Activated CD4-positive, CD25-positive, alpha-beta regulatory T cell treated with anti-CD3 and anti-CD28 coated beads, Interleukin-2, amount 50 U/mL, for 16 hours (primary cell): Measurements from ENCODE around the gene SERPING1.

ENCODE experiments used
- DNase-seq: peaks from one replicate; pipeline ENCODE4 v3.0.0-alpha.2; 2020; ENCODE audit warnings: low read depth, low spot score

Gene SERPING1

GRCh38 chr11:57597461-57597915, at the start of gene SERPING1:
Gene SERPING1 (plus strand): TSS chr11:57597685. CDS start chr11:57598271, 586 bp downstream.
- DNase-seq = no peak

DNA sequence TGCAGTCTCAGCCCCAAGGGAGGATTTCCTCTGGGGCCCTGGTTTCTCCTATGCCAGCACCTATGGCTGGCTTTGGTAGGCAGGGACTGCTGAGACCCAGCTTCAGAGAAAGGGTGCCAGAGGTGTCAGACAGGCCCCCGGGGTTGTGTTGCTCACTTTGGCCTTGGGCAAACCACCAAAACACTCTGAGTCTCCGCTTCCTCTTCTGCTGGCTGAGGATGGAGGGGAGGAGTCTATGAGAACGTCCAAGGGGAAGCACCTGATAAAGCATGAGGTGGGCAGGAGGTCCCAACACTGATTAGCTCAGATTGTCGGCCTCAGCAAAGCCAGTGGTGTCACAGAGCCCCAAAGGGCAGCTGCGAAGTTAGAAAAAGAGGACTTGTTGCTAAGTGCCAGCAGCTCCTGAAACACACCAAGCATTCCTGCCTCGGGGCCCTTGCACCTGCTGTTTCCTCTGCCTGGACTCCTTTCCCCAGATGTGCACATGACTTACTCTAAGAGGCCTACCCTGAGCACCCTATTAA, 49.6 kb upstream of the SERPING1 start:
- DNase-seq = no peak

DNA sequence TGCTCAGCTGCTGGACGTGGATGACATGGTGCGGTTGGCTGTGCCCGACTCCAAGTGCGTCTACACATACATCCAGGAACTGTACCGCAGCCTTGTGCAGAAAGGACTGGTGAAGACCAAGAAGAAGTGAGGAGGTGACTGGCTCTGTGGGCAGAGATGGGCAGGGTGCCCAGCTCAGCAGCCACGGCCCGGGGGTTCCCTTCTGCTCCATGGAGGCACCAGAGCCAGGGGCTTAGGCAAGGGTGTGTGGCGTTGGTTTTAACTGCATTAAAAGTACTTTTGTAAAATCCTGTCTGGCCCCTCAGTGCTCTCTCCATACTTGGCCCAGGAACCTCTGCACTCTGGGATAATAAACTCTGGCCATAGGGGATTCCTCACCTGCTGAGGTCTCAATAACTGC, 47.5 kb upstream of the SERPING1 start:
- DNase-seq = no peak

GRCh38 chr11:57551941-57552340, 45.5 kb upstream of the SERPING1 start:
- DNase-seq = no peak

DNA sequence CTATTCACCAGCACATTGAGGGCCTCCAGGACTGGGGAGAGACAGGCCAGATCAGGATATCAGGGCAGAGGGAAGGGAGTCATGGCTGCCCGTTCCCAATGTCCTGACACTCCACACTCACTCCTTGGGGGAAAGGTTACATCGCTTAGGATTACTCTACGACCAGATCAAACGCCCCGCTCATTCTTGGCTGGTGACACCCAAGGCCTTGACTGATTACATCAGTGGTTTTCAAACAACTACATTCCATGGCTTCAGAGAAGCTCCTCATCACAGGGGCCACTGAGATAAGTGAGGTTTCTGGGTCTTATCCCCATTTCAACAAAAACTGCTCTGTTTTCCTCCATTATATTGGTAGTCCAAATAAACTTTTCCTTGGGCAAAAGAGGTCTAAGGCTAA, 45.0 kb upstream of the SERPING1 start:
- no peak for DNase-seq

DNA sequence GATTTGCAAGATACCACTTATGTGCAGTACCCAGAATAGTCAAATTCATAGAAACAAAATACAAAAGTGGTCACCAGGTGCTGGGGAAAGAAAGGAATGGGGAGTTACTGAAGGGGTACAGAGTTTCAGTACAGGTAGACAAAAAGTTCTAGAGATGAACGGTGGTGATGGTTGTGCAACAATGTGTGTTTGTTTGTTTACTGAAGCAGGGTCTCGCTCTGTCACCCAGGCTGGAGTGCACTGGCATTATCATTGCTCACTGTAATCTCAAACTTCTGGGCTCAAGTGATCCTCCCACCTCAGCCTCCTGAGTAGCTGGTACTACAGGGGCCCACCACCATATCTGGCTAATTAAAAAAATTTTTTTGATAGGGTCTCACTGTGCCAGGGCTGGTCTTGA, 42.1 kb upstream of the SERPING1 start:
- no peak for DNase-seq

DNA sequence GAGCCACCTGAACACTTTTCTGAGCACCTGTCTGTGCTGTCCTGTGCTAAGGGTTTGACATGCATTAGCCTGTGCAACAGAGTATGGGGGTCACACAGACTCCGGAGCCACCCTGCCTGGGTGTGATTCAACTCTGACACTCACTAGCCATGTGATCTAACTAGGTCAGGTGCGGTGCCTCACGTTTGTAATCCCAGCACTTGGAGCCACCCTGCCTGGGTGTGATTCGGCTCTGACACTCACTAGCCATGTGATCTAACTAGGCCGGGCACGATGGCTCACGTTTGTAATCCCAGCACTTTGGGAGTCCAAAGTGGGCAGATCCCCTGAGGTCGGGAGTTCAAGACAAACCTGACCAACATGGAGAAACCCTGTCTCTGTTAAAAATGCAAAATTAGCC, 41.4 kb upstream of the SERPING1 start:
- DNase-seq = no peak

DNA sequence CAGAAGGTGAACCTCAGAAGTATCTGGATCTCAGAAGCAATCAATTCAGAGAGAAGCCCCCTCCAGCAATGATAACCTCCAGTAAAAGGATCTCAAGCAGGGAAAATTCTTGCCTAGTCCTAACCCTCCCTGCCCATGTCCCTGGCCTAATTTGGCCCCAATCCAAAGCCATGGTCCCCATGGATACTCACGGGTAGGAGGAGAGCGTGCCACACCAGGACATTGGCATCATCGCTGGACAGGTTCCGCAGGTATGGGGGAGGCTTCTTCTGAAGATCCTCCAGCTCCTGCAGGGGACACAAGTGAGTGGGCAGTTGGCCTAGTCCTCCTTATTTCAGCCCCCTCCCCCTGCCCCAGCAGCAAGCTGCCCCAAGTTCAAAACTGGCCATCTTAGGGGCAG, 37.3 kb upstream of the SERPING1 start:
- DNase-seq = no peak

DNA sequence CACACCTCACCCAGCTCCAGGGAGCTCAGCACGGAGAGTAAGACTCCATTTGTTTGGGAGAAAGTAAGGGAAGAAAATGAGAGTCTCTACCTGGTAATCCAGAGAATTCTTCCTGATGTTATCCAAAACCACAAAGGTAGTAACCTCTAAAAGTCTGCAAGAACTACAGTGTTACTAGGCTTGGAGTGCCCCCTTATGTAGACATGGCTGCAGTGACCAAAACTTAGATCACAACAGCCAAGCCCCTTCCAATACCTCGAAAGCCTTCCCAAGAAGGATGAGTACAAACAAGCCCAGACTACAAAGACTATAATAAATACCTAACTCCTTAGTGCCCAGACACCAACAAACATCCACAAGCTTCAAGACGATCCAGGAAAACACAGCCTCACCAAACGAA, 34.9 kb upstream of the SERPING1 start:
- DNase-seq = no peak

DNA sequence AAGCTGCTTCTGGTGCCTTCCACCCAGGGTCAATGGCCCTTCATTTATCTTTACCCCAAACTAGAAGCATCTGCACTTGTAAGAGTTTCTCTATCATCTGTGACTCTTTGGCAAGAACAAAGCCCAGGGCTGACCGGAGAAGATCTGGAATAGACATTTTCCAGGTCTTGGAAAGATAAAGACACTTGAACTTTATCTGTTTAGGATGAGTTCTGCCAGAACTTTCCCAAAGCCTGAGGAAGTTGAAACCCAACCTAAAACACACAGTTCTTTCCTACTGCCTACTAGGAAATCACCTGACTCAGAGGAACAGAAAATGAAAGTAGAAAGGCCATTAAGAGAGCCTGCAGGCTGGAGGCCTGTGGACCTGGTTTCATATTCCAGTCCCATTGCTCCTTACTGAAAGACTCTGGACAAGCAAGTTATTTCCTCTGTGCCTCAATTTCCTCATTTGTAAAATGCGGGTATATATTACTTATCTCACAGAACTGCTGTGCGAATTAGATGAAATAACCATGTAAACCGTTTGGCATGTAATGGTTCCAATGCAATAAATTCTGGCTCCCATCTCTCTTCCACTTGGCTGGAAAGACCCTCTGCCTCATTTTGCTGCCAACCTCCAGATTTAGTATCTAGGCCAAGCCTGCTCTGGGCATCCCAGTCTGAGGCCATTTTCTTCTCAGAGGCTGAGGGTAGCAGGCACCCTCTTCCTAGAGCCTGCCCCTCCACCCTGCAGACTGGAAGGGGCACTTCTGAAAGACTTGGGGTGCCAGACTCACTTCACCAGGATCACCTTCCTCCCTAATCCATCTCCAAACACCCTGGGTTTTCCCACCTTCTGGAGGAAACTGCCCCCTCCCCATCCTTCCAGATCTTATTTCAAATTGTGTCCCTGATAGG, 31.2 kb upstream of the SERPING1 start:
- DNase-seq = peak; percentile 10

DNA sequence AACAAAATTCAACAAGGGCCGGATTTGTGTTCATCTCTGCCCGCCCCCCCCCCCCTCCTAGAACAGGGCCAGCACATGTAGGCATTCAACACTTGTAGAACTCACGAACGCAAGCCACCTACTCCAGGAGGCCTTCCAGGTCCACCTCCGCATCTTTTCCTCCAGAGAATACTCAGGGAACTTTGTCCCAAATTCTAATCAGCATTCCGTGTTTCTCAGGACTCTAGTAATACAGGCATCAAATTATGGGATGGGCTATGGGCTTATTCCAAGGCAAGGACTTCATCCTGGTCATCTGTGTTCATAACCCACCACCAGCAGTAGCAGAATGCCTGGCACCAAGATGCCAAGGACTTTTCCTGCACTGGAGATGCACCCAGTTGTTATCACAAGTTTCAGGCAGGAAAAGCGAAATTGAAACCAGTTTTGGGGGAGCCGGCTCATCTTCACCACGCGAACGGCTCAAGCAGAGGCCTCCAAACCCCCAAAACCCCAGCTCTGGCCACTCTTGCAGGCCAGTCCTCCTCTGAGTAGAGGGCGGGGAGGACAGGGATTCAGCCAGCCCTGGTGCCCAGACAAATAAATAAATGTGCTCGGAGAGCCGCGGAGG, 30.5 kb upstream of the SERPING1 start:
- no peak for DNase-seq

DNA sequence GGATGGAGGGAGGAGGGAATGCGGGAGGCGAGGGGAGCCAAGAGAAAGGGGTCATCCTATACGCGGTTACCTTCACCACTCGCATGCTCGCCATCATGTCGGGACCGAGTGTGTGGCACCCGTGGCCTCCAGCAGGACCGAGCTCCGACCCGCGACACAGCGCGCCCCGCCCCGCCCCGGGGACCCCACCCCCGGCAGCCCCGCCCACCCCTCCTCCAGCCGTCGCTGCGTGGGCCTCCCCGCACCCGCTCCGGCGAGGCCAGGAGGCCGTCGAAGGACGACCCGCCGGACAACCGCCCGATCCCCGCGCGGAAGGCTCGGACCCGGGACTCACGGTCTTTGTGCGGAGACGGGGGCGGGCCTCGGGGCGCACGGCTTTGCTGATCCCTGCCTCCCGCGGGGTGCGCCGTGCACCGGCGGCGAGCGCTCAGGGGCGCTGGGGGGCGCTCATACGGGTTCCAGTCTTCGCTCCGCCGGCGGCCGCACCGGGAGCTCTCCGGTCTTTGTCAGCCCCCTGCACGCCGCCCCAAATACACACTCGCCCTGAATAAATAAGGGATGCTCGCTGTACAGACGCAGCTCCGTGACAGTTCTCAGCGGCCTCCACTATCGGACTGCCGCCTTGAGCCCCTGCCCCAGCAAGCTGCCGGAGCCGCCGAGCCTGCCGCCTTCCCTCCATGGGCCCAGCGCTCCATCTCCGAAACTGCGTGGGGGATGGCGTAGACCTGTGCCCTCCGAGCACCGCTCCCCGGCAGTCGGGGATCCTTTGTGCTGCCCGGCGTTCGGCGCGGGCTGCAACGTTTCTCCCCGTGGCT, 29.8 kb upstream of the SERPING1 start, which contains the start of gene UBE2L6:
UBE2L6 (minus strand) TSS at position 158 of the 815 bp plus-strand sequence; CDS start at position 97, 61 bp downstream.
- DNase-seq = peak; percentile 26

GRCh38 chr11:57568330-57568766, 29.1 kb upstream of the SERPING1 start:
- DNase-seq = peak; percentile 76

- DNase-seq = no peak
These were observed 25.9 kb upstream of the SERPING1 start for GRCh38 chr11:57571606-57572005.

DNA sequence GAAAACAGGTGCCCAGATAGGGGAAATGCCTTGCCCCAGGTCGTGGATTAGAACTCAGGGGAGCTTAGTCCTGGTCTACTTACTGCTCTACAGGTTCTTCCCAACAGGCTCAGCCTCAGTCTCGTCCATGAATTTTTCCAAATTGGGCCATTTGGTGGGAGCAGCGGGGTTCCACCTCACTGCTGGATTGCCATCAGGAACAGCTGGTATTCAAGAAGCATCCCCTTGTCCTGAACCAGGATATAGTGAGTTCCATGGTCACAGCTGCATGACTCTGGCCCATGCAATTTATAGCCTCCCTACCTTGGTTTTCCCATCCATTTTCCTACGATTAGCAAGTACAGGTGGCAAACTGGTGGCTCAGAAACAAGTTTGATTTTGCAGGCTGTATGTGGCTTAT, 23.4 kb upstream of the SERPING1 start:
- no peak for DNase-seq

- DNase-seq = no peak
These were observed 13.1 kb upstream of the SERPING1 start for GRCh38 chr11:57584341-57584740.

DNA sequence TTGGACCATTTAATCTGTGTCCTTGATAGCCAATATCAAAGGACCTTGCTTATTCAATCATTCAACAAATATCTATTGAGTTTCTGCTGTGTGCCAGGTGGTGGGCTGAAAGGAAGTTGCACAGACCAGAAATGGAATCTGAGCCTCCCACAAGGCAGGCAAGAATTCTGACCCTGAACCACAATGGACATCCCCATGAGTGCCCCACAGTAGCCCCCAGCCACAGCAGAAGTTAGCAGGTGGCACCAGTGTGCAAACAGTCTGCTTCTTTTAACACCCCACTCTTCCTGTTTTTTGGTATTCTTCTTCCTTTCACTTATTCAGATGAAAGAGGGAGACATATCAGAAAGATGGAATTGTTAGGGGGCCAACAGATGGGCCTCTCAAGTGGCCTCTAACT, 12.2 kb upstream of the SERPING1 start:
- DNase-seq = no peak

GRCh38 chr11:57586711-57587245, 10.7 kb upstream of the SERPING1 start:
- no peak for DNase-seq

- no peak for DNase-seq
These were observed 9.3 kb upstream of the SERPING1 start for GRCh38 chr11:57588046-57588710.

GRCh38 chr11:57596266-57596885, 1.1 kb upstream of the SERPING1 start:
- no peak for DNase-seq
